Calu3 (cell line): Measurements from ENCODE around the gene ZBED4. TPM values are rescaled to one million over a fixed set of nuclear protein-coding genes. Genes with fewer than 3 reads are reported as not detected.
A peak's percentile ranks its signal among the peaks of the same experiment; 100 is the strongest.

ENCODE experiments used
- BruUV-seq: library from RNA; stranded (reverse); fragments of 400-500 nt; replicated peaks from 2 replicates; lab custom pipeline; 2021; lab: Mats Ljungman, UMichigan
- CTCF ChIA-PET: fragments of 300-600 bp; sonication (Branson Sonifier 250); formaldehyde crosslinking; loops from one replicate; lab custom pipeline; 2022; ENCODE audit warnings: antibody characterized with exemption; lab: Charles Lee
- DNase-seq: peaks from one replicate; pipeline ENCODE4 v3.0.0; 2022
- H3K27ac Mint-ChIP-seq: one replicate; pipeline ENCODE4 v1.8.0; 2022; ENCODE audit warnings: mixed read lengths; ENCODE audit not compliant: unreplicated experiment
- H3K27me3 Mint-ChIP-seq: one replicate; pipeline ENCODE4 v1.8.0; 2022; ENCODE audit warnings: mixed read lengths; ENCODE audit not compliant: unreplicated experiment
- H3K36me3 Mint-ChIP-seq: one replicate; pipeline ENCODE4 v1.8.0; 2022; ENCODE audit warnings: mild to moderate bottlenecking, moderate library complexity, mixed read lengths; ENCODE audit not compliant: insufficient read depth, unreplicated experiment
- H3K4me1 Mint-ChIP-seq: one replicate; pipeline ENCODE4 v1.8.0; 2022; ENCODE audit warnings: mild to moderate bottlenecking, low read depth, mixed read lengths; ENCODE audit not compliant: unreplicated experiment
- H3K4me3 Mint-ChIP-seq: one replicate; pipeline ENCODE4 v1.8.0; 2022; ENCODE audit warnings: mild to moderate bottlenecking, low read depth, moderate library complexity, mixed read lengths; ENCODE audit not compliant: unreplicated experiment
- H3K9me3 Mint-ChIP-seq: one replicate; pipeline ENCODE4 v1.8.0; 2022; ENCODE audit warnings: low read depth, mixed read lengths; ENCODE audit not compliant: unreplicated experiment
- intact Hi-C: fragments of 100-400 bp; cut with micrococcal nuclease; formaldehyde crosslinking; loops from one replicate; pipeline ENCODE4 v1.10.0; 2022; ENCODE audit not compliant: unreplicated experiment
- total RNA-seq: library from RNA; stranded (reverse); gene quantifications from 2 replicates; pipeline ENCODE4 v1.2.3, GENCODE V29; 2022
- TF ChIP-seq, protein P1 (sequence below): fragments of 200-600 bp; IDR thresholded peaks from one replicate; pipeline ENCODE4 v1.8.0; 2022; ENCODE audit warnings: antibody characterized with exemption; ENCODE audit not compliant: unreplicated experiment

ZBED4 gene
- total RNA-seq, 1 experiment from 2014 or later, result 30.0 TPM

DNA sequence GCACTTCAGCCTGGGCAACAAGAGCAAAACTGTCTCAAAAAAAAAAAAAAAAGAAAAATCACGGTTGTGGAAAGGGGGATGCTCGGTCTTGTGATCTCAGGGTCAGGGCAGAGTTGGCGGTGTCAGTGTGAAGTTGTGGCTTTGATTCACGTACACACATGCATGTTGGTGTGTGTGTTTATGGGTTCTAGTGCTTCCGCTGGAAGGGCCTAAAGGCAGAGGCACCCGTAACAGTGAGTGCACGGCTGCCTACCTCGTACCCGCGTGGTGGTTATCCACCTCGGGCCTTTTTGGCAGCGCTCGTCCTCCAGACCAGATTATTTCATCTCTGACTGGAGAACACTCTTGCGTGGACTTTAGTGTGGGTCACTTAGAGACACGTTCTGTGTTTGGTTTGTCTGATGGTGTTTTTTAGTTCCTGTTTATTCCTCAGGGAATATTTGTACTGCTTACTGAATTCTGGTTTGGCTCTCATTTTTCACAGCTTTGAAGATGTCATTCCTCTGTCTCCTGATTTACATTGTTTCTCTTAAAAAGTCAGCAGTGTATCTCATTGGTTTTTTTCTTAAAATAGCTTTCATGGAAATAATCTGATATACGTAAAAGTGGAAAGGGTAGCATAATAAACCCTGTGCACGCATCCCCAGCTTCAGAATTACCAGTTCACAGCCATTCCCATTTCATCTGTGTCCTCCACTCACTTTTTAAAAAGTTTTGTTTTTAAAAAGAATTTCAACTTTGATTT lies 15.6 kb downstream of the ZBED4 start:
- CTCF ChIA-PET, result no interaction called here
- Mint-ChIP-seq H3K36me3 (peaks cover 42% of the 10 kb centered on the region), H3K9me3 (peaks cover 21% of the 10 kb centered on the region), H3K4me1 (no peaks in the 10 kb centered on the region), H3K4me3 (no peak overlapping the region), H3K27me3 (no peaks in the 10 kb centered on the region), H3K27ac (peak overlapping the region; percentile 27)
- intact Hi-C loops, result no loop called here
- DNase-seq, result no peak
- TF ChIP-seq, protein P1, sequence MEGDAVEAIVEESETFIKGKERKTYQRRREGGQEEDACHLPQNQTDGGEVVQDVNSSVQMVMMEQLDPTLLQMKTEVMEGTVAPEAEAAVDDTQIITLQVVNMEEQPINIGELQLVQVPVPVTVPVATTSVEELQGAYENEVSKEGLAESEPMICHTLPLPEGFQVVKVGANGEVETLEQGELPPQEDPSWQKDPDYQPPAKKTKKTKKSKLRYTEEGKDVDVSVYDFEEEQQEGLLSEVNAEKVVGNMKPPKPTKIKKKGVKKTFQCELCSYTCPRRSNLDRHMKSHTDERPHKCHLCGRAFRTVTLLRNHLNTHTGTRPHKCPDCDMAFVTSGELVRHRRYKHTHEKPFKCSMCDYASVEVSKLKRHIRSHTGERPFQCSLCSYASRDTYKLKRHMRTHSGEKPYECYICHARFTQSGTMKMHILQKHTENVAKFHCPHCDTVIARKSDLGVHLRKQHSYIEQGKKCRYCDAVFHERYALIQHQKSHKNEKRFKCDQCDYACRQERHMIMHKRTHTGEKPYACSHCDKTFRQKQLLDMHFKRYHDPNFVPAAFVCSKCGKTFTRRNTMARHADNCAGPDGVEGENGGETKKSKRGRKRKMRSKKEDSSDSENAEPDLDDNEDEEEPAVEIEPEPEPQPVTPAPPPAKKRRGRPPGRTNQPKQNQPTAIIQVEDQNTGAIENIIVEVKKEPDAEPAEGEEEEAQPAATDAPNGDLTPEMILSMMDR, result no peak
- BruUV-seq, result no TSS peak

GRCh38 chr22:49869845-49870712 lies 16.4 kb downstream of the ZBED4 start:
- no TSS peak for BruUV-seq
- TF ChIP-seq, protein P1, result no peak
- Mint-ChIP-seq H3K36me3 (peaks cover 42% of the 10 kb centered on the region), H3K4me1 (no peaks in the 10 kb centered on the region), H3K27me3 (no peaks in the 10 kb centered on the region), H3K27ac (no peak overlapping the region), H3K9me3 (peaks cover 21% of the 10 kb centered on the region), H3K4me3 (no peak overlapping the region)
- intact Hi-C loops, result no loop called here
- DNase-seq, result no peak
- CTCF ChIA-PET, result no interaction called here

GRCh38 chr22:49871482-49871881 lies 17.8 kb downstream of the ZBED4 start:
- H3K4me1 Mint-ChIP-seq, result no peaks in the 10 kb centered on the region
- no peak overlapping the region for H3K27ac Mint-ChIP-seq
- peaks cover 42% of the 10 kb centered on the region for H3K36me3 Mint-ChIP-seq
- intact Hi-C loops, result no loop called here
- CTCF ChIA-PET, result no interaction called here
- peaks cover 14% of the 10 kb centered on the region for H3K9me3 Mint-ChIP-seq
- TF ChIP-seq, protein P1, result no peak
- no peaks in the 10 kb centered on the region for H3K27me3 Mint-ChIP-seq
- DNase-seq, result no peak
- BruUV-seq, result no TSS peak
- no peak overlapping the region for H3K4me3 Mint-ChIP-seq

DNA sequence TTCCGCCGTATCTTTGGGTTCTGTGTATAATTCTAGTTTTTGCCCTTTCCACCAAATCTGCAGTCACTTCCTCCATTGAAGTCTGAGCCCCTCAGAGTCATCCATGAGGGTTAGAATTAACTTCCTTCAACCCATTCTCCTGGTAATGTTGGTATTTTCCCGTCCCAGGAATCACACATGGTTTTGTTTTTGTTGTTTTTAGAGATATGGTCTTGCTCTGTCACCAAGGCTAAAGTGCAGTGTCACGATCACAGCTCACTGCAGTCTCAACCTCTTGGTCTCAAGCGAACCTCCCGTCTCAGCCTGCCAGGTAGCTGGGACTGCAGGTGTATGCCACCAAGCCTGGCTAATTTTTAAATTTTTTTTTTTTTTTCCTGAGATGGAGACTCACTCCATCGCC lies 18.7 kb downstream of the ZBED4 start:
- CTCF ChIA-PET, result no interaction called here
- H3K4me1 Mint-ChIP-seq, result no peaks in the 10 kb centered on the region
- intact Hi-C loops, result no loop called here
- H3K27ac Mint-ChIP-seq, result no peak overlapping the region
- peaks cover 9% of the 10 kb centered on the region for H3K9me3 Mint-ChIP-seq
- no peaks in the 10 kb centered on the region for H3K27me3 Mint-ChIP-seq
- DNase-seq, result no peak
- peaks cover 38% of the 10 kb centered on the region for H3K36me3 Mint-ChIP-seq
- H3K4me3 Mint-ChIP-seq, result no peak overlapping the region
- BruUV-seq, result no TSS peak
- TF ChIP-seq, protein P1, result no peak
